Suprapubic skin (tissue), 4 donors: ENCODE data around the gene ABCC1.

Experiments used
- EP300 ChIP-seq: sonication (generic); formaldehyde crosslinking; IDR thresholded peaks from one replicate; pipeline ENCODE4 v1.6.1; 2017; ENCODE audit warnings: antibody characterized with exemption
- POLR2A ChIP-seq, 2 donors: fragments of 450-650 bp; IDR thresholded peaks; one replicate each; pipeline ENCODE4 v1.6.1; 2017; ENCODE audit warnings: antibody characterized with exemption in 2 of 2, mild to moderate bottlenecking in 2 of 2, moderate library complexity in 2 of 2
- POLR2AphosphoS5 ChIP-seq, 3 donors: sonication (generic); formaldehyde crosslinking; IDR thresholded peaks; one replicate each; pipeline ENCODE4 v1.6.1; 2017; ENCODE audit warnings: antibody characterized with exemption in 3 of 3
- TF ChIP-seq, protein P1 (sequence below), 2 donors: fragments of 200-600 bp in 1 of 2; fragments of 450-650 bp in 1 of 2; sonication (generic) in 1 of 2; IDR thresholded peaks; one replicate each; pipeline ENCODE4 v1.5.1; 2016 to 2019; ENCODE audit warnings: antibody characterized with exemption in 2 of 2, mild to moderate bottlenecking in 1 of 2, moderate library complexity in 1 of 2

DNA sequence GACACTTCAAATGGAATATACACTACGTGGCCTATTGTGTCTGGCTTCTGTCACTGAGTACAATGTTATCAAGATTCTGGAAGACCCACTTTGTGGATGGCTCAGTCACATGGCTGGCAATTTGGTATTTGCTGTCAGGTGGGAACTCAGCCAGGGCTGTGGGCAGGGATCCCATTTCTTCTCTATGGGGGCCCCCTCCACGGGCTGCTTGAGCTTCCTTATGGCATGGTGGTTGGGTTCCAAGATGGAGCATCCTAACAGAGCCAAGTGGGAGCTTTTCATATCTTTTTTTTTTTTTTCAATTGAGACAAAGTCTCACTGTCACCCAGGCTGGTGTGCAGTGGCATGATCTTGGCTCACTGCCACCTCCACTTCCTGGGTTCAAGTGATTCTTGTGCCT lies 43.0 kb upstream of the ABCC1 start:
- TF ChIP-seq, protein P1, sequence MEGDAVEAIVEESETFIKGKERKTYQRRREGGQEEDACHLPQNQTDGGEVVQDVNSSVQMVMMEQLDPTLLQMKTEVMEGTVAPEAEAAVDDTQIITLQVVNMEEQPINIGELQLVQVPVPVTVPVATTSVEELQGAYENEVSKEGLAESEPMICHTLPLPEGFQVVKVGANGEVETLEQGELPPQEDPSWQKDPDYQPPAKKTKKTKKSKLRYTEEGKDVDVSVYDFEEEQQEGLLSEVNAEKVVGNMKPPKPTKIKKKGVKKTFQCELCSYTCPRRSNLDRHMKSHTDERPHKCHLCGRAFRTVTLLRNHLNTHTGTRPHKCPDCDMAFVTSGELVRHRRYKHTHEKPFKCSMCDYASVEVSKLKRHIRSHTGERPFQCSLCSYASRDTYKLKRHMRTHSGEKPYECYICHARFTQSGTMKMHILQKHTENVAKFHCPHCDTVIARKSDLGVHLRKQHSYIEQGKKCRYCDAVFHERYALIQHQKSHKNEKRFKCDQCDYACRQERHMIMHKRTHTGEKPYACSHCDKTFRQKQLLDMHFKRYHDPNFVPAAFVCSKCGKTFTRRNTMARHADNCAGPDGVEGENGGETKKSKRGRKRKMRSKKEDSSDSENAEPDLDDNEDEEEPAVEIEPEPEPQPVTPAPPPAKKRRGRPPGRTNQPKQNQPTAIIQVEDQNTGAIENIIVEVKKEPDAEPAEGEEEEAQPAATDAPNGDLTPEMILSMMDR (IDR thresholded peaks at IDR 0.05) = no peak
- TF ChIP-seq POLR2A (IDR thresholded peaks at IDR 0.05) (no peak), EP300 (no peak), POLR2AphosphoS5 (IDR thresholded peaks at IDR 0.05) (no peak)
